Adrenal gland (tissue), 5 donors: Measurements from ENCODE around the gene LRRC15.
A peak's percentile ranks its signal among the peaks of the same experiment; 100 is the strongest.

ENCODE experiments used
- CTCF ChIP-seq, 6 experiments: fragments of 450-650 bp in 4 of 6; fragments of 200-600 bp in 2 of 6; sonication (generic) in 1 of 6; IDR thresholded peaks; 1 replicate in 5 of 6; 2 replicates in 1 of 6; pipeline versions ENCODE4 v1.5.1 to v1.8.0; 2016 to 2021; ENCODE audit warnings: antibody characterized with exemption in 6 of 6, mild to moderate bottlenecking in 2 of 6, moderate library complexity in 1 of 6
- POLR2A ChIP-seq, 2 donors: fragments of 450-650 bp; IDR thresholded peaks; one replicate each; pipeline ENCODE4 v1.6.1; 2017; ENCODE audit warnings: antibody characterized with exemption in 2 of 2, mild to moderate bottlenecking in 2 of 2, moderate library complexity in 1 of 2
- donor health status: DM: no; HTN: no; CAD: no.

- TF ChIP-seq CTCF (IDR thresholded peaks at IDR 0.05) (peak in 1 of 6 experiments; percentile 20), POLR2A (IDR thresholded peaks at IDR 0.05) (peak; percentile 61 to 85)
Observed at GRCh38 chr3:194312743-194313281, 56.7 kb downstream of the LRRC15 start.
